ENCODE measurements around the gene LYPLA2. TPM values are rescaled to one million over a fixed set of nuclear protein-coding genes. Genes with fewer than 3 reads are reported as not detected.
"Not testable (repeated sequence)": the region's sequence is repeated elsewhere in the genome, so short reads cannot be mapped to it uniquely, and the experiment has no call there.

The LYPLA2 gene
- total and polyA plus RNA-seq, 9 donors: 23.5 to 42.9 (median 37.1) TPM

GRCh38 chr1:23799570-23800399 lies 8.8 kb downstream of the LYPLA2 start:
- H3K36me3 ChIP-seq (ENCODE audit: control insufficient read depth, insufficient read depth, low read length): peaks cover 49% of the 10 kb centered on the region

GRCh38 chr1:23800400-23801337 lies 9.7 kb downstream of the LYPLA2 start, which contains the start of gene GALE:
Gene GALE (minus strand): TSS chr1:23800754. CDS start chr1:23799007, 1,747 bp downstream.
- Histone ChIP-seq H3K4me1 (ENCODE audit: control insufficient read depth, insufficient read depth, low read length) (peaks cover 24% of the 10 kb centered on the region), H3K27ac (ENCODE audit: low read length) (peak within 1 kb of the TSS; percentile 95), H3K27me3 (ENCODE audit: control insufficient read depth, insufficient read depth, low read length) (no peaks in the 10 kb centered on the region), H3K4me3 (ENCODE audit: low read length) (peak within 1 kb of the TSS; percentile 89), H3K36me3 (ENCODE audit: control insufficient read depth, insufficient read depth, low read length) (peaks cover 44% of the 10 kb centered on the region), H3K9me3 (replicated peaks; ENCODE audit: control insufficient read depth, low read depth, low read length) (no peaks in the 10 kb centered on the region)
- DNase-seq: peak; percentile 99
- WGBS (ENCODE audit: insufficient coverage): under 1% methylated on average over 82 of the region's 82 CpGs

More at GRCh38 chr1:23799570-23800399, 8.8 kb downstream of the LYPLA2 start:
- Histone ChIP-seq H3K27ac (ENCODE audit: low read length) (peak overlapping the region; percentile 95), H3K9me3 (replicated peaks; ENCODE audit: control insufficient read depth, low read depth, low read length) (no peaks in the 10 kb centered on the region), H3K27me3 (ENCODE audit: control insufficient read depth, insufficient read depth, low read length) (no peaks in the 10 kb centered on the region), H3K4me1 (ENCODE audit: control insufficient read depth, insufficient read depth, low read length) (peaks cover 27% of the 10 kb centered on the region), H3K4me3 (ENCODE audit: low read length) (peak overlapping the region; percentile 89)
- 1% methylated on average over 44 of the region's 48 CpGs for WGBS (ENCODE audit: insufficient coverage)
- peak; percentile 52 for DNase-seq

GRCh38 chr1:23801338-23801748 lies 10.4 kb downstream of the LYPLA2 start:
- Histone ChIP-seq H3K27ac (ENCODE audit: low read length) (peak overlapping the region; percentile 85), H3K4me3 (ENCODE audit: low read length) (peak overlapping the region; percentile 89), H3K9me3 (replicated peaks; ENCODE audit: control insufficient read depth, low read depth, low read length) (no peaks in the 10 kb centered on the region), H3K27me3 (ENCODE audit: control insufficient read depth, insufficient read depth, low read length) (no peaks in the 10 kb centered on the region), H3K36me3 (ENCODE audit: control insufficient read depth, insufficient read depth, low read length) (peaks cover 41% of the 10 kb centered on the region), H3K4me1 (ENCODE audit: control insufficient read depth, insufficient read depth, low read length) (peaks cover 21% of the 10 kb centered on the region)
- DNase-seq: peak; percentile 18
- 6% methylated on average over 16 of the region's 19 CpGs for WGBS (ENCODE audit: insufficient coverage)

- 51% methylated on average over 10 of the region's 10 CpGs for WGBS (ENCODE audit: insufficient coverage)
- peak; percentile 23 for DNase-seq
- no peak overlapping the region for H3K27ac ChIP-seq (ENCODE audit: low read length)
- H3K27me3 ChIP-seq (ENCODE audit: control insufficient read depth, insufficient read depth, low read length): no peaks in the 10 kb centered on the region
- H3K9me3 ChIP-seq (replicated peaks; ENCODE audit: control insufficient read depth, low read depth, low read length): no peaks in the 10 kb centered on the region
- H3K4me3 ChIP-seq (ENCODE audit: low read length): no peak overlapping the region
- H3K4me1 ChIP-seq (ENCODE audit: control insufficient read depth, insufficient read depth, low read length): peaks cover 21% of the 10 kb centered on the region
- H3K36me3 ChIP-seq (ENCODE audit: control insufficient read depth, insufficient read depth, low read length): peaks cover 41% of the 10 kb centered on the region
These were observed 10.9 kb downstream of the LYPLA2 start for GRCh38 chr1:23801876-23802275.

GRCh38 chr1:23802809-23803342 lies 11.9 kb downstream of the LYPLA2 start:
- Histone ChIP-seq H3K36me3 (ENCODE audit: control insufficient read depth, insufficient read depth, low read length) (peaks cover 43% of the 10 kb centered on the region), H3K4me1 (ENCODE audit: control insufficient read depth, insufficient read depth, low read length) (peaks cover 21% of the 10 kb centered on the region)
- H3K27ac ChIP-seq (ENCODE audit: low read length); DNase-seq; H3K27me3 ChIP-seq (ENCODE audit: control insufficient read depth, insufficient read depth, low read length); H3K4me3 ChIP-seq (ENCODE audit: low read length); H3K9me3 ChIP-seq (replicated peaks; ENCODE audit: control insufficient read depth, low read depth, low read length): not testable (repeated sequence)
- 90% methylated on average over 5 of the region's 7 CpGs for WGBS (ENCODE audit: insufficient coverage)

GRCh38 chr1:23803674-23804073 lies 12.7 kb downstream of the LYPLA2 start:
- no peaks in the 10 kb centered on the region for H3K27me3 ChIP-seq (ENCODE audit: control insufficient read depth, insufficient read depth, low read length)
- H3K4me3 ChIP-seq (ENCODE audit: low read length): no peak overlapping the region
- DNase-seq: no peak
- WGBS (ENCODE audit: insufficient coverage): 93% methylated on average over 4 of the region's 5 CpGs
- H3K9me3 ChIP-seq (replicated peaks; ENCODE audit: control insufficient read depth, low read depth, low read length): no peaks in the 10 kb centered on the region
- peaks cover 20% of the 10 kb centered on the region for H3K4me1 ChIP-seq (ENCODE audit: control insufficient read depth, insufficient read depth, low read length)
- peaks cover 39% of the 10 kb centered on the region for H3K36me3 ChIP-seq (ENCODE audit: control insufficient read depth, insufficient read depth, low read length)
- no peak overlapping the region for H3K27ac ChIP-seq (ENCODE audit: low read length)

GRCh38 chr1:23804183-23804835 lies 13.4 kb downstream of the LYPLA2 start:
- H3K27me3 ChIP-seq (ENCODE audit: control insufficient read depth, insufficient read depth, low read length): no peaks in the 10 kb centered on the region
- H3K9me3 ChIP-seq (replicated peaks; ENCODE audit: control insufficient read depth, low read depth, low read length): no peaks in the 10 kb centered on the region
- H3K27ac ChIP-seq (ENCODE audit: low read length): peak overlapping the region; percentile 29
- H3K4me1 ChIP-seq (ENCODE audit: control insufficient read depth, insufficient read depth, low read length): peaks cover 14% of the 10 kb centered on the region
- H3K4me3 ChIP-seq (ENCODE audit: low read length): no peak overlapping the region
- DNase-seq: peak; percentile 19
- 89% methylated on average over 3 of the region's 7 CpGs for WGBS (ENCODE audit: insufficient coverage)
- H3K36me3 ChIP-seq (ENCODE audit: control insufficient read depth, insufficient read depth, low read length): peaks cover 39% of the 10 kb centered on the region

GRCh38 chr1:23805025-23805424 lies 14.1 kb downstream of the LYPLA2 start:
- Histone ChIP-seq H3K9me3 (replicated peaks; ENCODE audit: control insufficient read depth, low read depth, low read length) (no peaks in the 10 kb centered on the region), H3K4me1 (ENCODE audit: control insufficient read depth, insufficient read depth, low read length) (peaks cover 7% of the 10 kb centered on the region), H3K27ac (ENCODE audit: low read length) (no peak overlapping the region), H3K4me3 (ENCODE audit: low read length) (no peak overlapping the region), H3K27me3 (ENCODE audit: control insufficient read depth, insufficient read depth, low read length) (no peaks in the 10 kb centered on the region), H3K36me3 (ENCODE audit: control insufficient read depth, insufficient read depth, low read length) (peaks cover 44% of the 10 kb centered on the region)
- DNase-seq: no peak
- WGBS (ENCODE audit: insufficient coverage): 94% methylated on average over 2 of the region's 2 CpGs

GRCh38 chr1:23806280-23806679 lies 15.3 kb downstream of the LYPLA2 start:
- no peak overlapping the region for H3K4me3 ChIP-seq (ENCODE audit: low read length)
- 72% methylated on average over 6 of the region's 6 CpGs for WGBS (ENCODE audit: insufficient coverage)
- H3K4me1 ChIP-seq (ENCODE audit: control insufficient read depth, insufficient read depth, low read length): peaks cover 4% of the 10 kb centered on the region
- no peak overlapping the region for H3K27ac ChIP-seq (ENCODE audit: low read length)
- no peaks in the 10 kb centered on the region for H3K27me3 ChIP-seq (ENCODE audit: control insufficient read depth, insufficient read depth, low read length)
- no peaks in the 10 kb centered on the region for H3K9me3 ChIP-seq (replicated peaks; ENCODE audit: control insufficient read depth, low read depth, low read length)
- H3K36me3 ChIP-seq (ENCODE audit: control insufficient read depth, insufficient read depth, low read length): peaks cover 55% of the 10 kb centered on the region
- DNase-seq: no peak
